HEK293 (cell line): ENCODE measurements around the gene TDRD3.

Source experiments
- CTCF ChIA-PET: fragments of 350-600 bp; formaldehyde crosslinking; extraction: SDS; loops from one replicate; lab custom pipeline; 2021; ENCODE audit warnings: antibody characterized with exemption; lab: Yijun Ruan, JAX
- POLR2A ChIA-PET: fragments of 300-600 bp; formaldehyde crosslinking; extraction: SDS; loops from one replicate; lab custom pipeline; 2020; ENCODE audit warnings: antibody characterized with exemption, inconsistent platforms; lab: Yijun Ruan, JAX
- H3K27ac ChIP-seq: fragments of 200-500 bp; sonication (Bioruptor generic); 2 replicates; pipeline ENCODE4 v1.5.1; 2014; ENCODE audit warnings: low read depth, low read length, control low read depth, inconsistent platforms; ENCODE audit errors: extremely low read depth
- H3K36me3 ChIP-seq, 2 experiments: fragments of 200-500 bp in 1 of 2; sonication (Bioruptor generic) in 1 of 2; 1 replicate in 1 of 2; 2 replicates in 1 of 2; pipeline ENCODE4 v1.5.1; 2014 to 2017; ENCODE audit warnings: inconsistent platforms in 2 of 2, low read length in 2 of 2; ENCODE audit not compliant: control insufficient read depth in 2 of 2, insufficient read depth in 1 of 2
- H3K4me1 ChIP-seq: fragments of 200-500 bp; sonication (Bioruptor generic); 2 replicates; pipeline ENCODE4 v1.5.1; 2014; ENCODE audit warnings: mild to moderate bottlenecking, low read length, inconsistent platforms; ENCODE audit not compliant: control insufficient read depth, insufficient read depth
- H3K4me3 ChIP-seq: 2 replicates; pipeline ENCODE4 v1.5.1; 2011; ENCODE audit warnings: low read depth, mild to moderate bottlenecking, control low read depth, low read length, moderate library complexity
- H3K9me3 ChIP-seq: fragments of 200-500 bp; sonication (Bioruptor generic); 2 replicates; pipeline ENCODE4 v1.5.1; 2014; ENCODE audit warnings: low read depth, low read length, inconsistent platforms; ENCODE audit not compliant: control insufficient read depth, insufficient read depth
- ELK4 ChIP-seq: IDR thresholded peaks from 2 replicates; pipeline ENCODE4 v1.6.1; 2011; ENCODE audit warnings: mild to moderate bottlenecking, low read depth, low read length, borderline replicate concordance
- KLF7 ChIP-seq: fragments of 450-650 bp; formaldehyde crosslinking; IDR thresholded peaks from 2 replicates; pipeline ENCODE4 v1.5.1; 2016; ENCODE audit warnings: missing biosample characterization, missing genetic modification characterization, borderline replicate concordance
- REPIN1 ChIP-seq: fragments of 450-650 bp; formaldehyde crosslinking; IDR thresholded peaks from 2 replicates; pipeline ENCODE4 v1.5.1; 2017; ENCODE audit warnings: missing biosample characterization, missing genetic modification characterization, low read depth
- ZBTB10 ChIP-seq: fragments of 450-650 bp; formaldehyde crosslinking; IDR thresholded peaks from 2 replicates; pipeline ENCODE4 v1.5.1; 2016; ENCODE audit warnings: missing biosample characterization, missing genetic modification characterization
- ZBTB20 ChIP-seq: fragments of 450-650 bp; formaldehyde crosslinking; IDR thresholded peaks from 2 replicates; pipeline ENCODE4 v1.5.1; 2016; ENCODE audit warnings: missing biosample characterization, missing genetic modification characterization
- ZNF10 ChIP-seq: fragments of 450-650 bp; formaldehyde crosslinking; IDR thresholded peaks from 2 replicates; pipeline ENCODE4 v1.5.1; 2017; ENCODE audit warnings: missing biosample characterization, missing genetic modification characterization
- ZNF112 ChIP-seq: fragments of 450-650 bp; formaldehyde crosslinking; IDR thresholded peaks from 2 replicates; pipeline ENCODE4 v1.5.0; 2017; ENCODE audit warnings: missing biosample characterization, missing genetic modification characterization
- ZNF148 ChIP-seq: fragments of 450-650 bp; formaldehyde crosslinking; IDR thresholded peaks from 2 replicates; pipeline ENCODE4 v1.5.0; 2017; ENCODE audit warnings: missing biosample characterization, missing genetic modification characterization, borderline replicate concordance
- ZNF157 ChIP-seq: fragments of 450-650 bp; formaldehyde crosslinking; IDR thresholded peaks from 2 replicates; pipeline ENCODE4 v1.5.1; 2016; ENCODE audit warnings: missing biosample characterization, missing genetic modification characterization
- ZNF26 ChIP-seq: fragments of 450-650 bp; formaldehyde crosslinking; IDR thresholded peaks from 2 replicates; pipeline ENCODE4 v1.5.1; 2016; ENCODE audit warnings: missing biosample characterization, missing genetic modification characterization
- ZNF350 ChIP-seq: fragments of 450-650 bp; formaldehyde crosslinking; IDR thresholded peaks from 2 replicates; pipeline ENCODE4 v1.5.0; 2017; ENCODE audit warnings: missing biosample characterization, mild to moderate bottlenecking, missing genetic modification characterization
- ZNF37A ChIP-seq: fragments of 450-650 bp; IDR thresholded peaks from 2 replicates; pipeline ENCODE4 v1.5.1; 2018; ENCODE audit warnings: missing biosample characterization, missing genetic modification characterization
- ZNF391 ChIP-seq: fragments of 450-650 bp; formaldehyde crosslinking; IDR thresholded peaks from 2 replicates; pipeline ENCODE4 v1.5.1; 2016; ENCODE audit warnings: low read depth, missing biosample characterization, missing genetic modification characterization, borderline replicate concordance
- ZNF473 ChIP-seq: fragments of 450-650 bp; formaldehyde crosslinking; IDR thresholded peaks from 2 replicates; pipeline ENCODE4 v1.5.1; 2017; ENCODE audit warnings: missing biosample characterization, missing genetic modification characterization
- ZNF558 ChIP-seq: fragments of 450-650 bp; formaldehyde crosslinking; IDR thresholded peaks from 2 replicates; pipeline ENCODE4 v1.5.1; 2016; ENCODE audit warnings: missing biosample characterization, missing genetic modification characterization
- ZNF670 ChIP-seq: fragments of 450-650 bp; formaldehyde crosslinking; IDR thresholded peaks from 2 replicates; pipeline ENCODE4 v1.5.1; 2016; ENCODE audit warnings: missing biosample characterization, missing genetic modification characterization, low read depth
- ZNF747 ChIP-seq: fragments of 450-650 bp; formaldehyde crosslinking; IDR thresholded peaks from 2 replicates; pipeline ENCODE4 v1.5.1; 2016; ENCODE audit warnings: missing biosample characterization, missing genetic modification characterization
- TF ChIP-seq, protein P1 (sequence below): fragments of 450-650 bp; formaldehyde crosslinking; IDR thresholded peaks from 2 replicates; pipeline ENCODE4 v1.5.1; 2016; ENCODE audit warnings: missing biosample characterization, missing genetic modification characterization

The TDRD3 gene

DNA sequence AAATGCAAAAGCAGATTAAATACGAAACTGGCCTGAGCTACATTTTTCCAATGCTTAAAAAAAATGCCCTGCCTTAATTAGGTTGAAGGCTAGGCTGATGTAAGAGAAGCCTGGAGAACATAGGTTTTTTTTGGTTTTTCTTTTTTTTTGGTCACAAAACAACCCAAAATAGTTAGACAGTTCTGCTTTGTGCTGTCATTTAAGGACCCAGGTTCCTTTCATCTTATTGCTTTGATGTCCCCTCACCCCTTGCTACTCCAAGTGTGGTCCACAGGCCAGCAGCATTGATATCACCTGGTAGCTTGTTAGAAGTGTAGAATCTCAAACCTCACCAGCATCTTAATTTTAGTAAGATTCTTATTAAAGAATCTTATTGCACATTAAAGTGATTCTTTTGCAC is 14.4 kb downstream of the TDRD3 start:
- no peak overlapping the region for H3K4me3 ChIP-seq
- TF ChIP-seq ZNF747 (tag by site-specific recombination): no peak
- no peak for TF ChIP-seq ZNF157
- no peak for TF ChIP-seq ZNF670 (tag by site-specific recombination)
- no peak for TF ChIP-seq ZNF473 (tag by site-specific recombination)
- TF ChIP-seq ZNF37A (tag by site-specific recombination): no peak
- TF ChIP-seq KLF7 (tag by site-specific recombination): no peak
- no peak for TF ChIP-seq ELK4
- TF ChIP-seq ZBTB10 (tag by site-specific recombination): no peak
- no peak for TF ChIP-seq ZBTB20
- no peak for TF ChIP-seq ZNF350 (tag by site-specific recombination)
- TF ChIP-seq, protein P1, sequence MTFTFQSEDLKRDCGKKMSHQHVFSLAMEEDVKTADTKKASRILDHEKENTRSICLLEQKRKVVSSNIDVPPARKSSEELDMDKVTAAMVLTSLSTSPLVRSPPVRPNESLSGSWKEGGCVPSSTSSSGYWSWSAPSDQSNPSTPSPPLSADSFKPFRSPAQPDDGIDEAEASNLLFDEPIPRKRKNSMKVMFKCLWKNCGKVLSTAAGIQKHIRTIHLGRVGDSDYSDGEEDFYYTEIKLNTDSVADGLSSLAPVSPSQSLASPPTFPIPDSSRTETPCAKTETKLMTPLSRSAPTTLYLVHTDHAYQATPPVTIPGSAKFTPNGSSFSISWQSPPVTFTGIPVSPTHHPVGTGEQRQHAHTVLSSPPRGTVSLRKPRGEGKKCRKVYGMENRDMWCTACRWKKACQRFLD (tag by site-specific recombination): no peak
- no peak for TF ChIP-seq ZNF26 (tag by site-specific recombination)
- TF ChIP-seq ZNF391: no peak
- TF ChIP-seq ZNF148: no peak
- TF ChIP-seq ZNF558 (tag by site-specific recombination): no peak
- no peak for TF ChIP-seq REPIN1
- TF ChIP-seq ZNF112 (tag by site-specific recombination): no peak
- TF ChIP-seq ZNF10 (tag by site-specific recombination): no peak
- ChIA-PET CTCF (interaction anchor here (0.6 to 1.0 kb wide), 3 partner anchors 11 to 72 kb away, joined by 3 to 6 read pairs (median 4); no protein-coding TSS in a partner anchor), POLR2A (interaction anchor here (0.9 kb wide), 1 partner anchor 13 kb away, joined by 3 read pairs; no protein-coding TSS in a partner anchor)
- H3K27ac ChIP-seq: no peak overlapping the region
- no peaks in the 10 kb centered on the region for H3K36me3 ChIP-seq
- H3K4me1 ChIP-seq: peaks cover 3% of the 10 kb centered on the region; the same call in 1 of the 2 replicates
- no peaks in the 10 kb centered on the region for H3K9me3 ChIP-seq
